ENCODE results near the gene ACAD9. TPM values are rescaled to one million over a fixed set of nuclear protein-coding genes. Genes with fewer than 3 reads are reported as not detected.
"Not testable (repeated sequence)": the region's sequence is repeated elsewhere in the genome, so short reads cannot be mapped to it uniquely, and the experiment has no call there.

The ACAD9 gene
- total RNA-seq, 2 donors from 2014 or later = 59.8 to 60.3 TPM

DNA sequence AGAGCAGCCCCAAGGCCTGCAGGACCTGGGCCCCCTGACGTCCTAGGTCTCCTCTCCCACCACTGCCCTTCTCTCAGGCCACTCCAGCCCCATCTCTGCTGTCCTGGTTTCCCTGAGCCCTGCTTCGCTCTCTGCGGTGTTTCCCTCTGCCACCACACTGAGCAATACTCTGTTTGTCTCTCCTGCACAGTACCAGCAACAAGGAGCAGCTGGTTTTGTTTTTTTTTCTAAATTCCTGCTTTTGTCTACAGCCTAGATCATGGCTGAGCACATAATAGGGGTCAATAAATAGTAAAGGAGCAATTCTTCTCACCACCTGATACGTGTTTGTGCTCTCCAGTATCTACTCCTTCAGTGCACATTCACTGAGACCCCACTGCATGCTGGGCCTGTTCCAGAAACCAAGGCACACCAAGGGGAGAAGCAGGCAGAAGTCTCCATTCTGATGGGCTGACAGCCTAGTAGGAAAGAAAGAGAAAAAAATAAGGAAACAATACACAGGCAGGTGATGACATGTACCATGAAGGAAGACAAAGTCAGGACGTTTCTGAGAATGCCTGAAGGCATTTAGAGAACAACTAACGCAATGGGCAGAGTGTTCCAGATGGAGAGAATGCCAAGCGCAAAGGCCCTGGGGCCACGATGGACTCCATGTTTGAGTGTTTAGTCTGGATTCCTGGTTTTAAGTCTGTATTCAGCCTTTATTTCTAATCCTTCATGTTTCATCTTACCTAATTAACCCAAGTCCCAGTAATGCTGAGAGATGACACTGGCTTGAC lies 6.0 kb upstream of the ACAD9 start:
- peaks cover 6% of the 10 kb centered on the region for H3K36me3 Mint-ChIP-seq (ENCODE audit: low read depth)
- peaks cover 12% of the 10 kb centered on the region for H3K4me1 Mint-ChIP-seq
- H3K9me3 Mint-ChIP-seq = no peaks in the 10 kb centered on the region
- no peak for ATAC-seq (replicated peaks)
- H3K27ac Mint-ChIP-seq = peak overlapping the region; percentile 58
- H3K27me3 Mint-ChIP-seq = no peaks in the 10 kb centered on the region
- H3K4me3 Mint-ChIP-seq = no peak overlapping the region

DNA sequence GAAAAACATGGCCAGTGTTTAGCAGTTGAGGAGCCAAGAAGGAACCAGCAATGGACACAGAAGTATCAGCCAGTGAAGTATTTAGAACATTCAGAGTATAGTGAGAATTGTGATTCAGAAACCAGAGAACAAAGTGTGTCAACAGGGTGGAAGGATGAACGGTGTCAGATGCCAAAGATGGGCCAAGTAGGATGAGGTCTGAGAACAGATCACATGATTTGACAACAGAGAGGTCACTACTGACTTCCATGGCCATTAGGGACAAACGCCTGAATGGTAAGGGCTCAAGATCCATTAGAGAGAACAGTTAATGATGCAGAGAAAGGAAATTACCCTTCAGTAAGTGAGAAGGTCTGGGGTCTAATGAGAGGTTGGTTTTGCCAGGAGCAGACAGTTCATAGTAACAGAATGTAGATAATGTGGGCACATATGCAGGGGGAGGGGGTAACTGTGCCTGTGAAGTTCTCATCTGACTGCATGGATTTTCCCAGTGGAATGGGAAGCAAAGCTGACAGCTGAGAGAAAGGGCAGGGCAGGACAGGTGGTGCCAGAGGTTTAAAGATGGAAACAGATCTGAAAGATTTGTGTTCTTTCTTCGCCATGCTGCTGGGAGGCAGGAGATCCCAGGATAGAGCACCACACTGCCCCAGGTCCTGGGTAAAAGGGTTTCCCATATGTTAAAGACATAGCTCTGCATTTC lies 4.8 kb upstream of the ACAD9 start:
- H3K4me3 Mint-ChIP-seq = no peak overlapping the region
- no peak for ATAC-seq (replicated peaks)
- H3K9me3 Mint-ChIP-seq = no peaks in the 10 kb centered on the region
- H3K4me1 Mint-ChIP-seq = peaks cover 18% of the 10 kb centered on the region
- H3K27me3 Mint-ChIP-seq = no peaks in the 10 kb centered on the region
- H3K36me3 Mint-ChIP-seq (ENCODE audit: low read depth) = peaks cover 18% of the 10 kb centered on the region
- no peak overlapping the region for H3K27ac Mint-ChIP-seq

DNA sequence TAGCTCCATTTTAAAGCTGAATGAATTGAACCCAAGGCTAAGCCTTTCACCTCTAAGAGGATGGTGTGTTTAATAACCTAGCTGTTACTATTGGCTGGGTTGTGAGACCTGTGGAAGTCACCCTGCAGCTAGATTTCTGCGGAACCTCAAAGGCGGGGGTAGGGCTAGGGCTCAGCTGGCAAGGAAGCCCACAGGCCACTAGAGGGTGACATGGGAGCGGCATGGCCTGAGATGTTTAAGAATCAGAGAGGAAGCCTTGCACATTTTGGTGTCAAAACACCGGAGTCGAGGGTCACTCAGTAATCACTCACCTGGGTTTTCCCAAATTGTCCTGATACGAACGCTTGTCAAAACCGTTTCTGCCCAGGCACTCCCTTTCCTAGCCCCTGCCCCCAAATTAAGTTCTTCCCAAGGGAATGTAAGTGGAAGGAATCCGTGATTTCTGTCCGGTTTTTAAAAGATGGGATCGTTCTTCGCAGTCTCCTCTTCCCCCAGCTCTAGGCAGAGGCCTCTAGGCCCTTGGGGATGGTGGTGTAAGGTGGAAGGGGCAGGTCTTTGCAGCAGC lies 3.8 kb upstream of the ACAD9 start:
- Mint-ChIP-seq H3K27ac (peak overlapping the region; percentile 34), H3K36me3 (ENCODE audit: low read depth) (peaks cover 25% of the 10 kb centered on the region), H3K4me3 (peak overlapping the region; percentile 15), H3K4me1 (peaks cover 18% of the 10 kb centered on the region), H3K27me3 (no peaks in the 10 kb centered on the region), H3K9me3 (no peaks in the 10 kb centered on the region)
- no peak for ATAC-seq (replicated peaks)

DNA sequence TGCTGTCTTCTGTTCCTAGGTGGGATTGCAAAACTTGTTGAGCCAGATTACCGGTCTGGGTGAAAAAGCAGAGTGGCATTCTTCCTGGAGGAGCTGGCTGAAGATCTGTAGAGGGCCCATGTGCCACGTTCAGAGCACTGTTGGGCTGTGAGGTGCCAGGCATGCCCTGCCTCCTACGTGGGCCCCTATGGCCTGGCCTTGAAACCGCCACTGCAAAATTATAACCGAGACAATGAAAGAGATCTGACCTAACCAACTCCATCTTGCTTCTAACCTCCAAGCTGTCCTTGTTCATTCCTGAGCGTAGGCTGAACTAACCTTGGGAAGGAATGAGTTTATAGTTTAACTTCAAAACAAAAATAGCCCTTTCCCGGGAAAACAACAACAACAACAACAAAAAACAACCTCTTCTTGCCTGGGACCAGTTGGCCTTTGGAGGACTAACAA lies 1.4 kb upstream of the ACAD9 start:
- Mint-ChIP-seq H3K4me3 (peak overlapping the region; percentile 91), H3K9me3 (no peaks in the 10 kb centered on the region), H3K27ac (peak overlapping the region; percentile 96), H3K36me3 (ENCODE audit: low read depth) (peaks cover 48% of the 10 kb centered on the region), H3K27me3 (no peaks in the 10 kb centered on the region), H3K4me1 (peaks cover 37% of the 10 kb centered on the region)
- no peak for ATAC-seq (replicated peaks)

DNA sequence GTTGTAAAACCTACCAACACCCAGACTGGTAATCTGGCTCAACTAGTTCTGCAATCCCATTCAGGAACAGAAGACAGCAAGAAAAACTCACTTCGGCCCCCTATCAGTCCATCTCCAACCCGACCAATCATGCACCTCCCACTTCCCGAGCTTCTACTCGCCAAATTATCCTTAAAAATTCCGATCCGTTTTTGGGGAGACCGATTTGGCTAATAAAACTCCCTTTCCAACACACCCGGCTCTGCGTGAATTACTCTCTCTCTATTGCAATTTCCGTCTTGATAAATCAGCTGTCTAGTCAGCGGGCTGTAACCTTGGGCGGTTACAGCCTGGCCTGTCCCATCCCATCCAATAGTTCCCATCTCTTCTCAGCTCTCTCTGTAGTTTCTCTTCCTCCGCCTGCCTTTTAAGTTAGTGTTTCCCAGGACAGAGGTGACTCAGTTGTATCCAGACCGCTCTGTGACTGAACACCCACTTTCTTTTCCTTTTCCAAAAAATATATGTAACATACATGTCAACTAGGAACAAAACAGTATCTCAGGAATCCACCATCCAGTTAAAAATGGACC lies 780 bp upstream of the ACAD9 start:
- ATAC-seq (replicated peaks) = peak; percentile 72
- no peaks in the 10 kb centered on the region for H3K9me3 Mint-ChIP-seq
- no peaks in the 10 kb centered on the region for H3K27me3 Mint-ChIP-seq
- peak overlapping the region; percentile 96 for H3K27ac Mint-ChIP-seq
- H3K36me3 Mint-ChIP-seq (ENCODE audit: low read depth) = peaks cover 53% of the 10 kb centered on the region
- peak overlapping the region; percentile 91 for H3K4me3 Mint-ChIP-seq
- H3K4me1 Mint-ChIP-seq = peaks cover 39% of the 10 kb centered on the region

DNA sequence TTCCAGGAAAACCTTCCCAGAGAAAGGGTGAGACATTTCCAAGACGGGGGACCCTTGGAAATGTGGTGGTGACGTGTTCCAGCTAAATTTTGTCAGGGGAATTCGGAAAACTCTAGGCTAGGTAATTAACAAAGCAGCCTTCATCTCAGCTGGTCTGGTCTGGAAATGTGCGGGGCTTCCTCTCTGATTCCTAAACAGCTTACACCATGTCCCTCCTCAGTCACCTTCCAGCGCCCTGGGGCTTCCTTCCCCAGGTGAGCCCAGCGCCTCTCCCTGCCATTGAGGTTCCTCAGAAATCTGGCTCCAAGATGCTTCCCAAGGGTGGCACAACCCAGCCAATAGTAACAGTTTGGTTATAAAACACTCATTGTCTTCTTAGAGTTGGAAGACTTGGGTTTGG lies 571 bp downstream of the ACAD9 start:
- peaks cover 66% of the 10 kb centered on the region for H3K36me3 Mint-ChIP-seq (ENCODE audit: low read depth)
- peak overlapping the region; percentile 96 for H3K27ac Mint-ChIP-seq
- no peak for ATAC-seq (replicated peaks)
- H3K9me3 Mint-ChIP-seq = no peaks in the 10 kb centered on the region
- H3K4me1 Mint-ChIP-seq = peaks cover 44% of the 10 kb centered on the region
- H3K27me3 Mint-ChIP-seq = no peaks in the 10 kb centered on the region
- H3K4me3 Mint-ChIP-seq = peak overlapping the region; percentile 91

DNA sequence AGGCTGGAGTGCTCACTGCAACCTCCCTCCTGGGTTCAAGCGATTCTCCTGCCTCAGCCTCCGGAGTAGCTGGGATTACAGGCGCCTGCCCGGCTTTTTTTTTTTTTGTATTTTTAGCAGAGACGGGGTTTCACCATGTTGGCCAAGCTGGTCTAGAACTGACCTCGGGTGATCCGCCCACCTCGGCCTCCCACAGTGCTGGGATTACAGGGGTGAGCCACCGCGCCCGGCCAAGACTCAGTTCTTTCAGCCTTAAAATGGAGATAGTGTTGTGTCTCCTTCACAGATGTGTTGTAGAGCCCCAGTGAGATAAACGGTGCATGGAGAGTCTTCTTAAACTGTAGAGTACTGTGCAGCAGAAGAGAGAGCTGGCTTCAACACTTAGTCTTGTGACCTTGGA lies 1.0 kb downstream of the ACAD9 start:
- Mint-ChIP-seq H3K36me3 (ENCODE audit: low read depth) (peaks cover 71% of the 10 kb centered on the region), H3K27ac (peak overlapping the region; percentile 96), H3K4me1 (peaks cover 44% of the 10 kb centered on the region), H3K4me3 (peak overlapping the region; percentile 91)
- ATAC-seq (replicated peaks); H3K27me3 Mint-ChIP-seq; H3K9me3 Mint-ChIP-seq: not testable (repeated sequence)

DNA sequence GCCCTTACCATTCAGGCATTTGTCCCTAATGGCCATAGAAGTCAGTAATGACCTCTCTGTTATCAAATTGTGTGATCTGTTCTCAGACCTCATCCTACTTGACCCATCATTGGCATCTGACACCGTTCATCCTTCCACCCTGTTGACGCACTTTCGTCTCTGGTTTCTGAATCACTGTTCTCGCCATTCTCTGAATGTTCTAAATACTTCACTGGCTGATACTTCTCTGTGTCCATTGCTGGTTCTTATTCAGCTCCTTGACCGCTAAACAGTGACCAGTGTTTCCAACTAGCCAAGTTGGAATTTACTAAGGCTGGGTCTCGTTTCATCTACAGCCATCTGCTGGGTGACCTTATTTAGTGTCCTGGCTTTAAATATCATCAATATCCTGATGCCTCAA lies 2.2 kb downstream of the ACAD9 start:
- peak overlapping the region; percentile 68 for H3K27ac Mint-ChIP-seq
- no peak for ATAC-seq (replicated peaks)
- H3K36me3 Mint-ChIP-seq (ENCODE audit: low read depth) = peaks cover 73% of the 10 kb centered on the region

DNA sequence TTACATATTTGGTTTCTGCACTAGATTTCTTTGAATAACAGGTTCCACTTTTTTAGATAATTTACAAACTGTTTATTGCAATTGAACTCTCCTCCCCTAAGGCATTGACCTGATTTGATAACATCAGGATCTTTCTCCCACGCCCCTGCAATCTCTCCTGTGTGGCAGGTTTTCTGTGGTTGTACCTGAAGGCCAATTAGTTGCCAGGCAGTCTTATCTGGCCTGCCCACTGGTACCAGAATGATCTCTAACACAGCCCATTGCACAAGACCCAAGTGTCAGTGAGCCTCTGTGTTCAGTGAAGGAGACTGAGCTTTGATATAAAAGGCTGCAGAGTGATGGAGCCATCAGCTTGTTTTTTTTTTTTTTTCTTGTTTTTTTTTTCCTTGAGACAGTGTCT lies 3.3 kb downstream of the ACAD9 start:
- Mint-ChIP-seq H3K4me1 (peaks cover 36% of the 10 kb centered on the region), H3K4me3 (peak overlapping the region; percentile 91), H3K36me3 (ENCODE audit: low read depth) (peaks cover 81% of the 10 kb centered on the region), H3K27me3 (no peaks in the 10 kb centered on the region), H3K9me3 (no peaks in the 10 kb centered on the region), H3K27ac (peak overlapping the region; percentile 68)
- no peak for ATAC-seq (replicated peaks)

More for the DNA sequence above, 2.2 kb downstream of the ACAD9 start:
- no peaks in the 10 kb centered on the region for H3K9me3 Mint-ChIP-seq
- peak overlapping the region; percentile 91 for H3K4me3 Mint-ChIP-seq
- H3K4me1 Mint-ChIP-seq = peaks cover 39% of the 10 kb centered on the region
- no peaks in the 10 kb centered on the region for H3K27me3 Mint-ChIP-seq

DNA sequence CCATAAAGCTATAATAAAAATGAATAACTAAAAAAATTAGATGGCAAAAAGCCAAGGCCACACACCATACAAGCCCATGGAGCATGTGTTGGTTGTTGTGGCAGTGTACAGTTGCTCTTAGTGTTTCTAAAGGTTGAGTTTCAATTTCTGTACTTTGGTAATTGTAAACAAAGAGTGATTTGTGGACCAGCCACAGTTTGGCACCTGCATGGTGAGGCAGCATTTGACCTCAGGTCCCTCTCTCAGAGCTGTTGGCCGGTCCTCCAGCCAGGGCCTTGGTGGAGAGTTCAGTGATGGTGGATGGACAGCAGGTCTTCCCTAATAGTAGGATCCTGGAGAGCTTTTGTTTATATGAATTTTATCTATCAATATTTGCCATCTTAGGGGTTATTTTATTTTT lies 5.6 kb downstream of the ACAD9 start:
- Mint-ChIP-seq H3K9me3 (no peaks in the 10 kb centered on the region), H3K4me1 (peaks cover 26% of the 10 kb centered on the region), H3K36me3 (ENCODE audit: low read depth) (peaks cover 80% of the 10 kb centered on the region), H3K4me3 (no peak overlapping the region), H3K27ac (peak overlapping the region; percentile 15), H3K27me3 (no peaks in the 10 kb centered on the region)
- no peak for ATAC-seq (replicated peaks)

DNA sequence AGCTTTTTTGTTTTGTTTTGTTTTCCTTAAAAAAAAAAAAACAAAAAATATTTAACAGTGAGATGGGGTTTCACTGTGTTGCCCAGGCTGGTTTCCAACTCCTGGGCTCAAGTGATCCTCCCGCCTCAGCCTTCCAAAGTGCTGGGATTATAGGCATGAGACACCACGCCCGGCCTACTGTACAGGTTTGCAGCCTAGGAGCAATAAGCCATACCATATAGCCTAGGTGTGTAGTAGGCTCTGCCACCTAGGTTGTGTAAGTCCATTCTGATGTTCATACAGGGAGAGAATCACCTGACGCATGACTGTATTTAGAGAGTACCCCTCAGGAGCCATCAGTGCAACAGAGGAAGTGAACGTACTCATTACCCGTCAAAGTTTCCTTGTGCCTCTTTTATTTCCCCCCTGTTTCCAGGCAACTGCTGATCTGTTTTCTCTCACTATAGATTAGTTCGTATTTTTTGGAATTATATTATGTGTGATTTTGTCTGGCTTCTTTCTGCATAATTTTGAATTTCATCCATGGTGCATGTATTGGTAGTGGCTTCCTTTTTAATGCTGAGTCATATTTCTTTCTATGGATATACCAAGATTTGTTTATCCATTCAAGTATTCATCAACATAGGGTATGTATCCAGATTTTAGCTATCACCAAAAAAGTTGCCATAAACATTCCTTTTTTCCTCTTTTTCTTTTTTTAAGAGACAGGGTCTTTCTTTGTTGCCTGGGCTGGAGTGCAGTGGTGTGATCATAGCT lies 9.9 kb downstream of the ACAD9 start:
- ATAC-seq (replicated peaks) = no peak

DNA sequence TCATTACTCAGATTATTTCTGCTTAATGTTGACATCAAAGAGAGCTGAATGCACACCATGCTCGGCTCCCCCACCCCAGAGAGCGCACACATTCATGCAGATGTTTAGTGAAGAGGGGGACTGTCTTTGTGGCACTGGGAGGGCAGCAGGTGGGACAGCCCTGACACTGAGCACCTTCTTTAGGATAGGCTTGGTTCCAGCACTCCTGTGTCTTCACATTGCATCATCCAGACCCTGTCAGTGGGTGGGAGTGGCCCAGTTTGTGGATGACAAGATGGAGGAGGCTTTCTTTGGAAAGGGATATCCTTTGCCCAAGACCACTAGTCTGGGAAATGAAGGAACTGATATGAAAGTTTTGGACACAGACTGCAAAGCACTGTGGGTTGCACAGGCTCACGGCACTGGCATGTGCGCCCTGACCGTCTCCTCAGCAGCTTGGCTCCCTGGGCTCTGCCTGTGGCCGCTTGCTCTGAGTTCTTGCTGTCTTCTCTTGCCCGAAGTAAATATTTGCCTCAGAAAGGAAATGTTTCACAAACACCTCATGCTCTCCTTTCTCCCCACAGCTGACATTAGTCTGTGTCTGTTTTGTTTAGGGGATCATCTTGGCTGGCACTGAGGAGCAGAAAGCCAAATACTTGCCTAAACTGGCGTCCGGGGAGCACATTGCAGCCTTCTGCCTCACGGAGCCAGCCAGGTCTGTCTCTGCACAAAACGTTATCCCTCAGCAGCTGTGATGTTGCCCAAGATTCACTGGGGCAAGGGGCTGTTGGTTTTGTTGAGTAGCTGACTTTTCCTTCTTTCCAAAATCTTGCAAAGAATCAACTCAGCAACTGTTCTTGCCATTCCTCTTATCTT lies 16.6 kb downstream of the ACAD9 start:
- Mint-ChIP-seq H3K9me3 (no peaks in the 10 kb centered on the region), H3K27me3 (no peaks in the 10 kb centered on the region), H3K4me3 (no peak overlapping the region), H3K36me3 (ENCODE audit: low read depth) (peaks cover 99% of the 10 kb centered on the region), H3K4me1 (no peaks in the 10 kb centered on the region), H3K27ac (peak overlapping the region; percentile 62)
- ATAC-seq (replicated peaks) = no peak

More for the DNA sequence above, 9.9 kb downstream of the ACAD9 start:
- H3K36me3 Mint-ChIP-seq (ENCODE audit: low read depth) = peaks cover 75% of the 10 kb centered on the region
- no peak overlapping the region for H3K4me3 Mint-ChIP-seq
- no peak overlapping the region for H3K27ac Mint-ChIP-seq
- H3K9me3 Mint-ChIP-seq = no peaks in the 10 kb centered on the region
- no peaks in the 10 kb centered on the region for H3K27me3 Mint-ChIP-seq
- no peaks in the 10 kb centered on the region for H3K4me1 Mint-ChIP-seq

DNA sequence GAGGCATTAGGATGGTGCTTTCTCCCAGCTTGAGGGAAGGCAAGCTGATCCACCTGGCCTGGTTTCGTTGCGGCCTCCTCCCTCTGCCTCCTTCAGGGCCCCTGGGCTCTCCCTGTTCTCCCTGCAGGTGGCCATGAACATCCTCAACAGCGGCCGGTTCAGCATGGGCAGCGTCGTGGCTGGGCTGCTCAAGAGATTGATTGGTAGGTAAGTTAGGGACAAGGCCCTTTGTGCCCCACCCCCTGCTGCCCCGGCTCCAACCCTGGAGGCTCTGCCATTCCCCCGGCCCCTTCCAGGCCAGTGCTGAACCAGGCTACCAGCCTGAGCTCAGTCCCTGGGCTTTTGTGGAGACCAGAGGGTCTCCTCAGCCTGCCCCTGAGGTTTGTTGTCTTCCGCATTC lies 23.0 kb downstream of the ACAD9 start:
- no peaks in the 10 kb centered on the region for H3K9me3 Mint-ChIP-seq
- no peak overlapping the region for H3K4me3 Mint-ChIP-seq
- H3K27ac Mint-ChIP-seq = no peak overlapping the region

More for the DNA sequence above, 23.0 kb downstream of the ACAD9 start:
- no peak for ATAC-seq (replicated peaks)
- Mint-ChIP-seq H3K27me3 (no peaks in the 10 kb centered on the region), H3K4me1 (no peaks in the 10 kb centered on the region), H3K36me3 (ENCODE audit: low read depth) (peaks cover 96% of the 10 kb centered on the region)

All from activated T-helper 17 cell treated with anti-CD3 and anti-CD28 coated beads, Interleukin-2, amount 50 U/mL, for 72 hours (primary cell).